ENCODE results near the gene RIOK1.
"Not testable (repeated sequence)": the region's sequence is repeated elsewhere in the genome, so short reads cannot be mapped to it uniquely, and the experiment has no call there.

Gene RIOK1

DNA sequence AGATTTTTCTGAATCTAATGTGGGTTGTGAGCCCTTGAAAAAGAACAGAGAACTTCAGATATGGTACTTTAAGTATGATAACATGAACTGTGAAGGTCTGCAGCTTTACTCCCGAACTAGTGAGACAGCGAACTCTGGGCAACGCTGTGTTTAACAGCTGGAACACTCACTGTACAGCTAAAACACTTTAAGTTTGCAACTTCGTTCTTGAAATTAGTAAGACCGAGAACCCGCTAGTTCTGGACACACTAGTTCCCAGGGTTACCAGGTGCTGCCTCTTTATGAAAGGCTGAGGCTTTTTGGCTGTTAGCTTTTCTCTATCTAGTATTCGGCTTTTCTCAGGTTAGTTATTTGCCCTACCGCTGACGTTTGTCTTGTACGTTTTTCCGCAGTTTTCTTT, 52.9 kb downstream of the RIOK1 start:
- no peak for DNase-seq

DNA sequence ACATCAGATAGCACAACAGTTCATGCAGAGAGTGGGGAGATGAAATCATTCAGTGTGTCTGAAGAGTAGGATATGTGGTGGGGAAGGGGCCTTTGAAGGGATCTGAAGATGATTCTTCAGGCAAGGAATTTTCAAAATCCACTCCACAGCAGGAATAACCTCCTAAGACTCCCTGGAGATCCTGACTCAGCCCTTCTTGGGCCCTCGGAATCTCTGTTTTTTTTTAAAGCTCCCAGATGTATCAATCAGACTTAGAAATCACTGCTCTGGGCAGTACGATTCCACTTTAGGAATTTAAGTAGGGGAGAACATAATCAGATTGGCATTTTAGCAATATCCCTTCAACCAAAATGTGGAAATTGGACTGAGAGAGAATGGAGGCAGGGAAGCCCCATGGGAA, 55.5 kb downstream of the RIOK1 start:
- peak; percentile 87 for DNase-seq

DNA sequence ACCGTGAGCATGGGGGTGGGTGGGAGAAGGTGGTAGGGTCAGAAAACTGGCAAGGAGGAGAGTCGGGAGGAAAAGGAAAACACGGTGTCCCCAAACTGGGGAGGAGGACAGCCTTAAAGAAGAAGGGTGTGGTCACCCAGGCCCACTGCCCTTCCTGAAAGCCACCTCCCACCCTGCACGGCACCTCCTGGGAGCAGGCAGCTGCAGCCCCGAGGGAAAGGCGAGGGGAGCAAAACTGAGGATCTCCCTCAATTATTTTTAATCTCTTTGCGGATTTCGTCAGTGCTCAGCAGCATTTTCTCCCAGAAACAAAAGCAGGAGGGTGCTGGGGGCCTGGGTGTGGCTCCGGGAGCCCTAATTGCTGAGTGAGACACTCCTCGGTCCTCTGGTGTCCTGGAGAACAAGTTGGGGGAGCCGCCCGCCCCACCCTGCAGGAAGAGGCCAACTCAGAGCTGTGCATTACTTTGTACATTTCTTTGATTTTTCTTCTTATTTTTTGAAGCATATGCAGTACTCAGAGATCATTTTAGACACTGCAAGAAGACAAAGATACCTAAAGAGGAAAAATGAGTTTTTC, 56.4 kb downstream of the RIOK1 start:
- DNase-seq, result no peak

DNA sequence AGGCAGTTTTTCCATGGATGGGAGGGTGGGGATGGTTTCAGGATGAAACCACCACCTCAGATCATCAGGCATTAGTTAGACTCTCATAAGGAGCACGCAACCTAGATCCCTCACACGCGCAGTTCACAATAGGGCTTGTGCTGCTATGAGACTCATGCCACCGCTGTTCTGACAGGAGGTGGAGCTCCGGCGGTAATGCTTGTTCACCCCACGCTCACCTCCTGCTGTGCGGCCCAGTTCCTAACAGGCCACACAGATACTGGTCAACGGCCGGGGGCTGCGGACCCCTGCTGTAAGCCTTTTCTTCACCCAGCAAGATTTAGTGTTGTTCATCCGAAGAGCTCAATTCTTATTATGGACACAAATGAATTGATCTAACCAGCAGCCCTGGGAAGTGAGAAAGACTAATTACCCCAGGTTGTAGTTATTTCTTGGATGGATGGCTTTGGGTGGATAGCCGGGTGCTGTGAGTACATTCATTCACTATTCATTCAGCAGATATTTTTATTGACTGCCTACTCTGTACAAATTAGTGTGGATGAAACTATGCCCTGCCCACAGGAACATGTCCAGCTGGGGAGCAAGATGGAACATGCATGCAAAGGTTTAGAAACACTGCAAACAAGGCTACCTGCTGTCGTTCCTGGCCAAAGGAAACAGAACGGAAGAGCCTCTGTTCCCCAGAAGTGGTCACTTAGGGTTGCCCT, 57.2 kb downstream of the RIOK1 start:
- peak; percentile 35 for DNase-seq

DNA sequence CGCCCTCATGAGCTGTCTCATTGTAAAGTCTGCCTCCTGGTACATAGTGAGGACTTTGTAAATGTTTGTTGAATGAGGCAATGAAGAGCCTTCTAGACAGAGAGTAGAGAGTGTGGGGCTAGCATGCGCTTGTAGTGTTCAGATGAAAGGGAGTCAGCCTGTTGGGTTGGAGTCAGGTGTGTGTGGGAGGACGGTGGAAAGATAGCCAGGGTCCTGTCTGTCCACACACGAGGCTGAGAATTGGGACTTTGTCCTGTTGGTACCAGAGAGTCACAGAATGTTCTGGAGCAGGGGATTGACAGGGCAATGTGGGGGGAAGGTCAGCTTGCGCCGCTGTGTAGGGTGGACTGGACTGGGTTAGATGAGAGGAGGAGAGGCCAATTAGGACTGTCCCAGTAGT, 58.6 kb downstream of the RIOK1 start:
- no peak for DNase-seq

DNA sequence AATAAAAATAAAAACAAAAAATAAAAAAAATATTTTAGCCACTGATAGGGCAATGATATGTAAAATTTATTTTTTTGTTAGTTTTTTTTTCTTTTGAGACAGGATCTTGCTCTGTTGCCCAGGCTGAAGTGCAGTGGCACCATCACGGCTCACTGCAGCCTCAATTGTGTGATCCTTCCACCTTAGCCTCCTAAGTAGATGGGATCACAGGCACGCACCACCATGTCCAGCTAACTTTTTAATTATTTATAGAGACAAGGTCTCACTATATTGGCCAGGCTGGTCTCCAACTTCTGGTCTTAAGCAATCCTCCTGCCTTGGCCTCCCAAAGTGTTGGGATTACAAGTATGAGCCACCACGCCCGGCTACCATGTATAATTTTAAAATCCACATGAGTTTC, 59.4 kb downstream of the RIOK1 start:
- no peak for DNase-seq

DNA sequence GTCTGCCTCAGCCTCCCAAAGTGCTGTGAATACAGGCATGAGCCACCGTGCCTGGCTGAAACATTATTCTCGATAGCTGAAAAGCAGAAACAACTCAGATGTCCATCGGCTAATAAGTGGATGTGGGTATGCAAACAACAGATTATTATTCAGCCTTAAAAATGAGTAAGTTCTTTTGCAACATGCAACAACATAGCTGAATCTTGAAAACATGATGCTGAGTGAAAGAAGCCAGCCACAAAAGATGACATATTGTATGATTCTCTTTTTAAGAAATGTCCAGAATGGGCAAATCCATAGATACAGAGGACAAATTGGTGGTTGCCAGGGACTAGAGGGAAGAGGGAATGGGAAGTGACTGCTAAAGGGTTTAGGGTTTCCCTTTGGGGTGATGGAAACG, 61.7 kb downstream of the RIOK1 start:
- DNase-seq, result no peak

DNA sequence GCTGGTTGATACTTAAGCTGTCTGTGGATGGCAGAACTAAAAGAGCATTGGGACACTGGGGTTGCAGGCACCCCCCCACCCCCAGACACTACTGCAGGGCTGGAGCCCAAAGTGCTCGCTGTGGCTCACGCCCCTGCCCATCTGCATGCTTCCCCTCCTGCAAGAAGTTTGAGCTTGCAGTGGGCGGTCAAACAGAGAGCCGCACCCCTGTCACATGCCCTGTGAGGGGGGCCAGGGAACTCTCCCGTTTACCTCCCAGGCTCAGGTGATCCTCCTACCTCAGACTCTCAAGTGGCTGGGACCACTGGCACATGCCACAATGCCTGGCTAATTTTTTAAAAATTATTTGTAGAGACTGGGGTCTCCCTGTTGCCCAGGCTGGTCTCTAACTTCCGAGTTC, 63.3 kb downstream of the RIOK1 start:
- DNase-seq, result no peak

DNA sequence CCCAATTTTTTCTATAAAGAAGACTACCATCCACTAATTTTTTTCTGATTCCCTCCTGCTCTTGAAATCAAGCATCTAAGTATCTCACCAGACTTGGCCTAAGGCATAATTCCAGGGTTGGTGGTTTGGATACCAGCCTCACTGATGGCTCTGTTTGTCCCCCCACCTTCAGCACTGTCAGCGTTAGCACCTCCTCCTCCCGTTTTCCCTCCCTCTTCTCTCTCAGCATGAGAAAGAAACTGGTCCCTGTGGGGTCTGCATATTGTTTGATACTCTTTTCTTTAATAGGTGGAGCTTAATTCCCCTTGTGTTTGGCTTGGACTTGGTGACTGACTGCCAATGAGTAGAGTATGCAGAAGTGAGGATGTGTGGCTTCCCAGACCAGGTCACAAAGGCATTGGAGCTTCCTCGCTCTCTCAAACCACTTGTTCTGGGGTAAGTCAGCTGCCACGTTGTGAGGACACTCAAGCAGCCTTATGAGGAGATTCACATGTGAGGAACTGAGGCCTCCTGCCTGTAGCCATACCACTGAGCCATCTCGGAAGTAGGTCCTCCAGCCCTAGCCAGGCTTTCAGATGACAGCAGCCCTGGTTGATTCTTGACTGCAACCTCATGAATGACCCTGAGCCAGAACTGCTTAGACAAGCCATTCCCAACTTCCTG, 65.2 kb downstream of the RIOK1 start:
- no peak for DNase-seq

DNA sequence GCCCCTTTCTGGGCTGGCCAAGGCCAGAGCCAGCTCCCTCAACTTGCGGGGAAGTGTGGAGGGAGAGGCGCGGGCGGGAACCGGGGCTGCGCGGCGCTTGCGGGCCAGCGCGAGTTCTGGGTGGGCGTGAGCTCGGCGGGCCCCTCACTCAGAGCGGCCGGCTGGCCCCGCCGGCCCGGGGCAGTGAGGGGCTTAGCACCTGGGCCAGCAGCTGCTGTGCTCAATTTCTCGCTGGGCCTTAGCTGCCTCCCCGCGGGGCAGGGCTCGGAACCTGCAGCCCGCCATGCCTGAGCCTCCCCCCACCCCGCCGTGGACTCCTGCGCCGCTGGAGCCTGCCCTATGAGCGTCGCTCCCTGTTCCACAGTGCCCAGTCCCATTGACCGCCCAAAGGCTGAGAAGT, 66.7 kb downstream of the RIOK1 start:
- not testable (repeated sequence) for DNase-seq

DNA sequence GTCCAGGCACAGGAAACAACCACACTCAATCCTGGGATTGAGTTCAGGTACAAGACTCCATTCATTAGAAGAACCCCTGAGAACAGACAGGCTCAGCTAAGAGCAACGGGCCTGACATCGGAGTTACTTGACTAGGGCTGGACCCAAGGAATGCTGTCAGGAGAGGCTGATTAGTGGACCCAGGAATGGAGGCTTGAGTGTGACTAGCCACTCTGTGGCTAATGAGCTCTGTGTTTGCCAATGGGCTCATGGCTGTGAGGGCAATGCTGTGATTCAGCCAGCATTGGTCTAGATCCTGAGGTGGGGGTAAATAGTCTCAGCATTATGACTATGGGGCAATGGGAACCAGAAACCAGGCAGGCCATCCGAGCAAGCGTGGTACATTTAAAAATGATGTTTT, 71.8 kb downstream of the RIOK1 start:
- no peak for DNase-seq

DNA sequence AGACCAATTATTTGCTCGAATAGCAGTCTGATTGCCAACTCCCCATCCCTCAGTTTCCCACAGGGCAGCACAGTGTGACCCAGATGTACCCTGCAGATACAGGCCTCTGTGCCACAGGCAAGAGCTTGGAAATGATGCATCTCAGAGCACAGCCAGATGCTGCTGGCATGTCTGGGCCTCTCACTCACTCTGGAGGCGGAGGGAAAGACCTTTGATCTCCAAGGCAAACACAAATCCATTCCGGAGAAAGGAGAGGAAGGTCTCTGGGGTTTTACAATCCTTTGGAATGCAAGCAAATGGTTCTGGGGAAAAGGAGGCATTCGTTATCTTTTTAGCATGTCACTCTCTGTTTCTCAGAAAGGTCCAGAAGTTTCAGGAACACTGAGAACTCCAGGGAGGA, 74.2 kb downstream of the RIOK1 start:
- DNase-seq, result peak; percentile 38

DNA sequence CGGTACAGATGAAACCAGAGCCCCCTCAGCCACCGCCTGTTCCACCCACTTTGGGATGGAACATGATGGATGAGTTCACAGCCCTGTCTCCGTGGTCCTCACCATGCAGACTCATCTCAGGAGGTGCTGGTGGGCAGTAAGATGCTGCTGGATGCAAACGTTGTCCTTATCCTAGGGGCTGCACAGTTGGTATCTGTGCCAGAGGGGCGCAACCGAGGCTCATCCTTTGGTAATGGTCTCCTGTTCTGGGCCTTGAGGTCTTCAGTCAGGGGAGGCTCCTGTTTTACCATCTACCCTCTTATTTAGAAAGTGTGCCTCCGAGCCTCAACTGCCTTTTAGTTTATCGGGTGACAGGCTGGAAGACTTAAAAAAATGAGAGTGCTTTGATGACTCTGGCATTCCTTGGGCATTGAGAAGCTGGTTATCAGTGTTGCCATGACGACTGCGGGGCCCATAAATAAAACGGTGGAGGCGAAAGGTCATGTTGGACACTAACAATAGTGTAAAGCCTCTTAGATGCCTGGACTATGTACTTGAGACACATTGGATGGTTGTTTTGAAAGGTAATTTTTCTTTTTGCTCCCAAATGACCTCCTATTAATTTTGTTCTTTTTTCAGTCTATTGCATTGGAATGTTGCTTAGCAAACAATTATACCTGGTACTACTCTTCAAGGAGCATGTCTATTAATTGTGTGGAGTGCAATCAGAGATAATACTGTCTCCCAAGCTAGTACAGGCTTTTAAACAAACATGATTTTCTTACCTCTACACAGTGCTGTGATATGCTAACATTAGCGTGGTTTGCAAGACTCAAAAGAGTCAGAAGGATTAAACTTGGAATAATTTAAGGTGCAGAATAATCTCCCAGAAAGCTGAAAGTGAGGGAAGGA, 77.6 kb downstream of the RIOK1 start:
- DNase-seq, result no peak

All from fibroblast of skin of right quadriceps (primary cell).